ENCODE data around the gene GUCY2C.

DNA sequence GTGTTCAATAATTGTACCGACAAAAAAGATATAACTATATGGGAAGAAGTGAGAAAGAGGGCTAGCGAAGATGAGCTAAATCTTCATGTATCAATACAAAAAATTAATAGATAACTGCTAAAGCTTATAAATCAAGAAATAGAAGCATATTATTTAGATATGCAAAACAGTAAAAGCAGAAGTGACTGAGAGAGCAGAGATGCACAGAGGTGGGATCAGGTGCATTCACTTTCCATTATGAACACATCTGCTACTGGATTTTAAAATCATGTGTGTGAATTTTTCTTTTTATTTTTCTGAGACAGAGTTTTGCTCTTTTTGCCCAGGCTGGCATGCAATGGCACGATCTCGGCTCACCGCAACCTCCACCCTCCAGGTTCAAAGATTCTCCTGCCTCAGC, 33.4 kb downstream of the GUCY2C start:
- TF ChIP-seq CTCF (IDR thresholded peaks at IDR 0.05; ENCODE audit: insufficient read depth, low read length, poor library complexity, severe bottlenecking) (no peak), EZH2phosphoT487 (conservative IDR thresholded peaks at IDR 0.05; ENCODE audit: low read length) (no peak)

Data from SU-DHL-6 (cell line).